NCI-H345 (cell line): ENCODE measurements around the gene HSD11B2.

Experiments
- DNase-seq: peaks from one replicate; lab custom pipeline; 2025; lab: John Stamatoyannopoulos, UW

The HSD11B2 gene

DNA sequence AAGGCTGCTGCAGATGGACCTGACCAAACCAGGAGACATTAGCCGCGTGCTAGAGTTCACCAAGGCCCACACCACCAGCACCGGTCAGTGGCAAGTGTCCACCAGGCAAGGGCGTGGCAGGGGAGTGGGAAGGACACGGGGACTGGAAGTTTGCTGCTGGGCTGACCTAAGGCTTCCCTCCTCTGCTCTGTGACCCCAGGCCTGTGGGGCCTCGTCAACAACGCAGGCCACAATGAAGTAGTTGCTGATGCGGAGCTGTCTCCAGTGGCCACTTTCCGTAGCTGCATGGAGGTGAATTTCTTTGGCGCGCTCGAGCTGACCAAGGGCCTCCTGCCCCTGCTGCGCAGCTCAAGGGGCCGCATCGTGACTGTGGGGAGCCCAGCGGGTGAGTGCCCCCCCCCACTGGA is 4.8 kb downstream of the HSD11B2 start:
- no peak for DNase-seq

DNA sequence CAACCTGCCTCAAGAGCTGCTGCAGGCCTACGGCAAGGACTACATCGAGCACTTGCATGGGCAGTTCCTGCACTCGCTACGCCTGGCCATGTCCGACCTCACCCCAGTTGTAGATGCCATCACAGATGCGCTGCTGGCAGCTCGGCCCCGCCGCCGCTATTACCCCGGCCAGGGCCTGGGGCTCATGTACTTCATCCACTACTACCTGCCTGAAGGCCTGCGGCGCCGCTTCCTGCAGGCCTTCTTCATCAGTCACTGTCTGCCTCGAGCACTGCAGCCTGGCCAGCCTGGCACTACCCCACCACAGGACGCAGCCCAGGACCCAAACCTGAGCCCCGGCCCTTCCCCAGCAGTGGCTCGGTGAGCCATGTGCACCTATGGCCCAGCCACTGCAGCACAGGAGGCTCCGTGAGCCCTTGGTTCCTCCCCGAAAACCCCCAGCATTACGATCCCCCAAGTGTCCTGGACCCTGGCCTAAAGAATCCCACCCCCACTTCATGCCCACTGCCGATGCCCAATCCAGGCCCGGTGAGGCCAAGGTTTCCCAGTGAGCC is 5.8 kb downstream of the HSD11B2 start:
- DNase-seq, result no peak

DNA sequence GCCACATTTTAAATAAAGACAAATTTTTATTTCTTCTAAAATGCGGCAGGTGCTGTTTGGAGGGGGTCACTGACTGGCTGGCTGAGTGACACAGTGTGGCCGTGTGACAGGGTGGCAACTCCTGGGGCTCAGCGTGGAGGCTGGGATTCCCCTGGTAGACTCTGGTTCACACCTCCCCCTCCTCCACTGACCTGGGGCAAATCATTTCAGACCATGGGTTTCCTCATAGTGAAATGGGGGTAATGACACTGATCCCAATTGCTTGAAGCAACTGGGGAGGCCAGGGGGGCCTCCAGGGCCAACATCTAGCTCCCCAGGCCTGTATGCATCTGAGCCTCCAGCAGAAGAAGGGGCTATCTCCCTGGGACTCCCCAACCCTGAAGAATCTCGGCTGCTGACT is 6.6 kb downstream of the HSD11B2 start:
- DNase-seq, result no peak

DNA sequence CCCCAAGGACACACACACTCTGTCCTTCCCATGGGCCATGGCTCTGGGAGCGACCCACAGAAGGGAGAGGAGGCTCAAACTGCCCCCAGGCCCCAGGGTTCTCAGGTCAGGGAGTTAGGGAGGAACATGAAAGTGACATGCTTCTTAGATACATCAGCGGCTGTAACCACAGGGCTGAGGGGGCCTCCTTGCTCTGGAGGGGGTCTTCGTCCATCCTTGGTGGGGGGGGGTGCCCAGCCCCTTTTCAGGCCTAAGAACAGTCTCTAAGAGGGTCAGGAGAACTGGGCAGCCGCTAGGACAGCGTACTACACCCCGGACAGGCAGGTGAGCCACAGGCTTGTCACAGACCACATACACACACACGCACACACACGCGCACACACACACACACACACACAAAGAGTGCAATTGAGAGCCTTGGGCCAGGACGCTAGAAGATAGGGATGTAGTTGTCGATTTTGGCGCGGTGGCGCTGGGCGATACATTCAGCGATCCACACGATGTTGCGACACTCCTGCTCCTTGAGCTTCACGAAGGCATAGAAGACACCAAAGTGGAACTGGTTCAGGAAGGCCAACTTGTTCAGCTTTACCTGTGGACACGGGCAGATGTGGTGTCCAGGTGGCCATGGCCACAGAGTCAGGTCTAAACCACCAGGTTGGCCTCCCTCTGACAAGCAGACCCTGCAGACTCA is 7.3 kb downstream of the HSD11B2 start:
- no peak for DNase-seq

DNA sequence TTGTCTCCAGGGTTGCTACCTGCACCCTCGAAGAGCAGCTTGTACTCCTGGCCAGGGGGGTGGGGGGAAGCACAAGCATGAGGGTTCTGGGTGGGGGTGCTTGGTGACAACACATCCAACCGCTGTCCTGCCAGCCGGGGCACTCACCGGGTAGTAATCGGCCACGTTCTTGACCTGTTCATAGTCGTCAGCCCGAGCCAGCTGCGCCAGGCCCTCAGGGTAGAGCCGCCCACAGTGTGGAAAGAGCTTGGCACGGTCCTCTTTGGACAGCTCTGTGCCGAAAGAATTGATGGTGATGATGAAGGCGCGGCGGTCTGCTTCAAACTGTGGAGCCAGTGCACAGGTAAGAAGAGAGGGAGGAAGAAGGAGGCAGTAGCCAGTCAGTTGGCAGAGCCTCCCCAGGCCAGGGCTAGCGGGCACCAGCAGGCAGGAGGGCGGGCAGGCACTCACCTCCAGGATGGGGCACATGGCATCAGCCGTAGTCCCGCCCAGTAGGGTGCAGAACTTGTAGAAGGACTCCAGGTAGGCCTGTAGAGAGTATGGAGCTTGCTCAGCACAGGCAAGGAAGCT is 8.0 kb downstream of the HSD11B2 start:
- no peak for DNase-seq

DNA sequence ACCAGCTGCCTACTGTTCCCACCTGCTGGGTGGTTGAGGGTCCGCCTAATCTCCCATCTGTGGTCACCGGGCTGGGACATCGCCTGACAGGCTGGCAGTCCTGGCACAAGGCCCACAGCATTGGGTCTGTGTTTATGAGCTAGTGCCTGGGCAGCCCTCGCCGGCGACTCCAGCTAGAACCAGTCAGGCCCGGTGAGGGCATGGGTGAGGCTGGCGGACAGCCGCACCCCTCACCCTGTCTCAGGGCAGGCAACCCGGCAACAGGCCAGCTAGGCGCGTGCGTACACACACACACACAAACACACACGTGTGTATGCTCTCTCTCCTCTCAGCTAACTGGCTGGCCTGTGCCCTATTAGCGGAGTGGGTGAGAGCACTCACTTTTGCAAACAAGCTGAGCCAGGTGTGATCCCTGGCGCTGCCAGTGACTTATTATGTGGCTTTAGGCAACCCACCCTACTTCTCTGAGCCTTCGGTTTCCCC is 10.4 kb downstream of the HSD11B2 start:
- DNase-seq, result peak; percentile 67

DNA sequence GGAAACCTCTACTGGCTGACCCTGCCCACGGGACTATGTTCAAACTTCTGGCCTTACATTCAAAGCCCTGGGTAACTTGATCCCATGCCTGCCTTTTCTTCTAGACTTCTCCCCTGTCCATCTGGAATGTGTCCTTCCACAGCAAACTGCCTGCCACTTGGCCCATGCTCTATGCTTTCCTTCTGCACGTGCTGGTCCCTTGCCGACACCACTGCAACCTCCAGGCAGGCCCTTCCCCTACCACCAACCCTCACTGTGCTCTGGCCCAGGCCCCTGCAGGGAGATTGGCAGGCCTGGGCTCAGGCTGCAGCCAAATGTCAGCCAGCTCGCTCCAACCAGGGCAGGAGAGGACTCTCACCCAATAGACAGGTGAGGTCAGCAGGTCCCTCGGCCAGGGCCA is 11.0 kb downstream of the HSD11B2 start:
- DNase-seq, result no peak

DNA sequence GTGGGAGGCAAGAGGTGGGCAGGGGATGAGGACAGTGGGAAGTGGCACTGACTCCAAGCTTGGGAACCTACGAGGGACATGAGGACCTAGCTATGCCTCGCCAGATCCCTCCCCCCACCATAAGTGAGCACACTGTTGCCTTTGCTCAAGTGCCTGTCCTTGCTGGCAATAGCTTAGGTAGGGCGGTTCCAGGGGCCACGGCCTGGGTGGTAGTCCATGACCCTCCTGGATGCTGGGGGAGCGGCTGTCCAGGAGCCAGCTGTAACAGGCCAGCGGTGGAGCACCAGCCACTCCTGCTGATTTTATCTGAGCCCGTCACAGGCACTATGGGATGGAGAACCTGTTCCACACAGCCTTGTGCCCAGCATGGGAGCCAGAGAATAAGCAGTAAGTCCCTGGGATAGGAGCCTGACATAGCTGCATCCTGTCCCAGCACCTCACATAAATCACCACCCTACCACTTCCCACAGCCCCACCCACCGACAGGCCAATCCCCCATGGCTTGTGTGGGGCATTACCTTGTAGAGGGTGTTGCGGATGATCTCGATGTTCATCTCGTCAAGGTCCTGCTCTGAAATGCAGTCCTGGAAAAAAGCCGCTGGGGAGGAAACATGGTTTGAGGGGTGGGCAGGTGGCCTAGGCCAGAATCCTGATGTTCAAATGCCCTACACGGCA is 11.8 kb downstream of the HSD11B2 start:
- DNase-seq, result no peak

DNA sequence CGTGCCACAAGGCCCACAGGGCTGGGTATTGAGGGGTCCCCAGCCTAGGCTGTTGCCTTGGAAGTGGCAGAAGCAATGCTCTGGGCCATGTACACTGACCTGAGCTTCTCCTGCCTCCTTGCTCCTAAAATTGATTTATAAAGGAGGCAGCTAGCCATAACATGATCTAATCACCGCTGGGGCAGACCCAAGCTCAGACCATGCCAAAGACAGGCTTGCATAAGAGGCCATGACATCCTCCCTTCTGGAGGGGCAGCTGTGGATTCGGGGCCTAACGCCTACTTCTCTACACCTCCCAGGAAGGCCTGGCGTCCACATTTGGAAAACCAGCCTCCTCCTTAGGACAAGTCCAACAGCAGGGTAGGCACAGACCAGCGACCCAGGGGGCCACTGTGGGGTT is 12.3 kb downstream of the HSD11B2 start:
- DNase-seq, result no peak

DNA sequence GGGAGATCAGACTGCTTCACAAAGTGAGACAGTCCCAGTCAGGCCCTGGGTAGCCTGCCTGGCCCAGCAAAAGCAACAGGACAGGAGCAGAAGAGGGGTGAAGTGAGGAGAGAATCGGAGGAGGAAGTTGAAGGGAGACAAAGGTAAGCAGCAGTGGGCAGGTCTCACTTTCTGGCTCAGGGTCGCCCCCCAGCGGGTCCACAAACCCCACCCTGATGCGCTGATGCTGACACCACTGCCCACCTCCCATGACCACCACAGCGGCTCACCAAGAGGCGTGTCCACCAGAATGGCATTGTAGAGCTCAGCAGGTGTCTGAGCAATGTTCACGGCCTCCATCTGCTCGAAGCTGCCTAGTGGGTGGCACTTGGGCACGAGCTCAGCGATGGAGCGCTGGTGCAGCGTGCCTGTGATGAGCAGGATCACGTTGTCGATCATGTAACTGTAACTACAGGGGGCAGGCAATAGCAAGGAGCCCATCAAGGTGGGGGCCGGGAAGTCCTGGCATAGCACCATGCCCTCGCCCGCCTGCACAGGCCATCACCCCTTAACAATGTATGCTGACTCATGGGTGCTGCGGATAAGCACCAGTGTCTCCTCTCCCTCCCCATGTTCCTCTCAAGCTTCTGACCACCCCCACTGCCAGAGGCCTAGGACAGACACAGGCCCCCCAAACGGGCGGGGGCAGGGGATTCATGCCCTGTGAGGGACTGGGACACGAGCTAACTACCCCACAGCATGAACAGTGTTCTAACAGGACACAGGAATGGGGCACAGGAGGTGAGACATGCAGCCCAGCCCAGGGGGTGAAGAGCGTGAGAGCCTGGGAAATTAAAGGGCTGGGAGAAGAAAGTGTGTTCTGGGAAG is 13.6 kb downstream of the HSD11B2 start:
- DNase-seq, result no peak

DNA sequence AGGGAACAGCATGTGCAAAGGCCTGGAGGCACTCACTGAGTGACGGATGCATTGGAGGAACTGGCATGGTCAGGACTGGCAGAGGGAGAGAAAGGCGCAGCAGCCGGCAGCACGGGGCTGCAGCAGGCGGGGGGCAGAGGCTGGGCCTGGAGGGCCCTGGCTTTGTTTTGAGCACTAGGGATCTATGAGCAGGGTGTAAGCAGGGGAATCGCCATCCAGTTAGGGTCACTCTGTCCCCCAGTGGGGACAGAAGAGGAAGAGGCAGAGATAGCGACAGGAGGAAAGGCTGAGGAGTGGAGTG is 14.2 kb downstream of the HSD11B2 start:
- no peak for DNase-seq

DNA sequence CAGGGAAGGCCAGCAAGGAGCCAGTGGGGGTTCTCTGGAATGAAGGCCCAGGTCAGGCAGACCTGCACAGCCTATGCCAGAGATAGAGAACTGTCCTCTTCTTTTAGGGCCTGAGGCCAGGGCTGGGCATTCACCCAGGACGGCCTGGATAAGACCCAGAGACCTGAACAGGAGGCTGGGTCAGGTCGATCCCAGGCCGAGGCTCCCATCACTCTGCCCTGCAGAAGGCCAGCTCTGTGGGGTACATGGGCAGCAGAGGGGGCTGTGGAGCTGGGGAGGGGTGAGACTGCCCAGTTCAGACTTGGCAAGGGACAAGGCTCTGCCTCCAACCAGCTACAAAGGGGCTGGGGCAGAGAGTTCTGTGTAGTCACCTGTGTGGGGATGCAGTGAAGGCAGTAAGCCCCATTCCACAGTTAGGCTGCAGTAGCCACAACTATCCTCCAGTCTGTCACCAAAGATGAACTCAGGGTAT is 14.6 kb downstream of the HSD11B2 start:
- DNase-seq, result no peak

DNA sequence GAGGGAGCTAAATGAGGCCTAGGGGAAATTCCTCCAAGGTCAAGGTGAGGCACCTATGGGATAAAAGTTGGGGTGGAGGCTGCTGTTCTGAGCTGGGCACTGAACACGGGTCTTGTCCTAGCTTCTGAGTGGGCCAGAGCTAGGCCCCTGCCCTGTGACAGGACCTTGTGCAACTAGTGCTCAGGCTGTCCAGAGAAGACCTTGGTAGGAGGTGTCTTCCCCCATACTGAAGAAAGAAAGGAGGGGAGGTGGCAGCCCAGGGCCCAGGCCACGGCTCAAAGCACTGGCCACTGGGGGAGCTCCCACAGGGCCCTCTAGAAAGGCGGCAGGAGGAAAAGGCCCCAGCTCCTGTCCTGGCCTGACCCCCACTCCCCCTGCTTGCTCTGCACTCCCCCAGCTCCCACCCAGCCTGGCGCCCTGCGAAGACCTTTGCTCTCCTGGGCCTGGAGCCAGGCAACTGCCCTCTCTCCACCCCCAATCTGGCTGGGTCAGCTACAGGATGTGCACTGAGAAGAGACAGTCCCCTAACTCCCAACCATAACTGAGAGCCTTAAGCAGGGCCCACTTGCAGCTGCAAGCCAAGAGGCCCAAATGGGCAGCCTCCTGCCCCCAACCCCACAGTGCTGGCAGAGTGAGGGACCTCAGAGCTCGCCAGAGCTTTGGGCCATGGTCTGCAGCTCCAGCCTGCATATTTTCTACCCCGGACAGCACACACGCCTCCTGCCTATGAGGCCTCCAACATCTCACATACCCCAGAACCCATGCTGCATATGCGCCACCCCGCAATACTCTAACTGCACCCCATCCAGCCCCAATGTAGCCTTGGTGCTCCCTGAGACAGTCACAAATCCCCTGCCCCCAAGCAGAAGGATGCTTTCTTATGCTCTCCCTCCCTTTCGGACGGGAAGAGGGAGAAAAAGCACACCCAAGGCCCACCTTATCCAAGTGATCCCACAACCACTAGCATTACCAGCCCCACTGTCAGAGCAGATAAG is 15.3 kb downstream of the HSD11B2 start:
- DNase-seq, result no peak

DNA sequence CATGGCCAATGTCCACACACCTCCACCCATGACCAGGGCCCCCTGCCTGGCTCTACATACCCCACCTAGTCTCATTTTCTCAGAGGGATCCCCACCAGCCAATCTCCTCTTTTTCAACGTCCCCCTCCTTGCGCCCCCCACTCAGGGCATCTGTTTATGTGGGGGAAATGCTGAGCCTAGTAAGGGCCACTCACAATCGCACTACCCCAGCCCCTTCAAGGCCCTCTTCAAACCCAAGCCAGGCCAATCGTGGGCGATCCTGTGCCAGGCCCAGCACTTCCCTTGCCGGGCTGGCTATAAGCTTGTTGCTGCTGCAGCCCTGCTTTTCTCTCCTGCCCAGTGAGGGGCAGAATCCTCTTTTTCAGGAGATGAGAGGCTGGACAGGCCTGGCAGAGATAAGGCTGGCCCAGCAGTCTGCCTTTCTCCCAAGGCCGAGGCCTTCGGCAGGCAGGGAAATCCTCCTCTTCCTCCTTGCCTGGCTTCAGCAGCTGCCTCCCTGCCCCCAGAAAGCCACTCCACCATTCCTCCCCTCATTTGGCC is 16.1 kb downstream of the HSD11B2 start:
- no peak for DNase-seq

DNA sequence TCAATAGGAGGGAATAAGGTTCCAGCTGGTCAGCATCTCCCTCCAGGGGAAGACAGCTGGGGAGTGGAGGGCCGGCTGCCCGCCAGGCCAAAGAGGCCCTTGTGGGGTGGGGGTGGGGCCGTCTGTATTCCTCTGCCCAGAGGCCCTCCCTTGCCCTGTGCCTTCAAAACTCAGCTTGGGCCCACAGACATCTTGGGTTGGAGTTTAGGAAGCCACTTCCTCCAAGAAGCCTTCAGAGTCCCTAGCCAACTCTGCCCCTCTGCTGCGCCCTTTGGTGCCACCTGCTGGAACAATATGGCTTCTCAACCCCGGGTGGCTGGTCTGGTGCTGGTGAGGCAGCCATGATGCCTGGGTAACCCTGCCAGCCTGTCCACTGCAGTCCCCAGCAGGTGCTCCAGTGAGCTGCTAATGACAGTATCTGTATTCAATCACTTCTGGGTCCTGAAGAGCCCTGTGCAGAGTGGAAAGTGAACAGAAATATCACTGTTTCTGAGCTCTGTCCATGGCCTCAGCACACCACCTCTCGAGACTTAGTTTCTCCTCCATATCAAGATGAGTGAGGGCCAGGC is 16.7 kb downstream of the HSD11B2 start:
- no peak for DNase-seq

DNA sequence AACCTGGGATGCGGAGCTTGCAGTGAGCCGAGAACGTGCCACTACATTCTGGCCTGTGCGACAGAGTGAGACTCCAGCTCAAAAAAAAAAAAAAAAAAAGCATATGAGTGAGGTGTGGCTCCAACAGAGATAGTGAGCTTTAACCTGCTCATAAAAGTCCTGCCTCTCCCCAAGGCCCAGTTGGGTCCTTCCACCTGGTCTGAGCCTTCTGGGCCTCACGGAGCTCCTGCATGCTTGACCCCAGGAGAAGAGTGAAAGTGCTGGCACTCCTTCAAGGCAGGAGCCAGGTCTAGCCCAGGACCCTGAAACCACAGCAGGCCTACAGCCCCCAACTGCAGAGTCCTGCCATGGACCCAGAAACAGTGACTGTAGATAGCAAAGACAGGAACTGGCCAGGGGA is 17.7 kb downstream of the HSD11B2 start:
- DNase-seq, result no peak

DNA sequence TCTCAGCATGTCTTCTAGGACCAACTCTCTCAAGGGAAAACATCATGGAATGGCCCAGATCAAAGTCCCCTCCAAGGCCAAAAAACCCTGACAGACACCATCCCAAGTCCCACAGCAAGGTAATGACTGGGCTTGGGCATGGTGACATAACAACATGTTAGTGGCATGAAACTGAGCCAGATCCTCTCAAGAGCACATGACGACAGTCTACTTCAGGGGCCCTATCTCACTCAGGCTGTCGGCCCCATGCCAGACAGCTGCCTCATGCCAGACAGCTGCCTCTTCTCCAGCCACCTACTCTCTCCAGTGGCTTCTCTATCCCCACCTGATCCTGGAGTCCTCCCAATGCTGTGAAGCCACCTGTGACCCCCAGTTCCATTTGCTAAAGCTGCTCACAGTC is 18.4 kb downstream of the HSD11B2 start:
- no peak for DNase-seq

DNA sequence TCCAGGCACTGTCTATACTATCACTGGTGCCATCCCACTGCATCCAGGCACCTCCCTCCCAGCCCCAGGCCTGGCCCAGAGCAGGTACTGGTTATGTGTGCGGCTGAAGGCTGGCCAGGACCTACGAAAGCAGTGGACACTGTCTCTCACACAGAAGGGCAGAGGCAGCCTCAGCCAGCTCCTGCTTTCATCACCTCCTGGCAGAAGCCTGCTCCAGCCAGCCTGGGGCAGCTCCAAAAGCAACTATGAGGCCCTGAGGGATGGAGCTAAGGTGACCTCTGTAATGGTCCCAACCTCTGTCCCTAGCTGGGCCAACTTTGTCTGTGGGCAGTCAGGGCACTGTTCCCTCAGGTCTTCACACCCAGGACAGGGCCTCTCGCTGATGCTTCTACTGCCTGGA is 18.8 kb downstream of the HSD11B2 start:
- no peak for DNase-seq

DNA sequence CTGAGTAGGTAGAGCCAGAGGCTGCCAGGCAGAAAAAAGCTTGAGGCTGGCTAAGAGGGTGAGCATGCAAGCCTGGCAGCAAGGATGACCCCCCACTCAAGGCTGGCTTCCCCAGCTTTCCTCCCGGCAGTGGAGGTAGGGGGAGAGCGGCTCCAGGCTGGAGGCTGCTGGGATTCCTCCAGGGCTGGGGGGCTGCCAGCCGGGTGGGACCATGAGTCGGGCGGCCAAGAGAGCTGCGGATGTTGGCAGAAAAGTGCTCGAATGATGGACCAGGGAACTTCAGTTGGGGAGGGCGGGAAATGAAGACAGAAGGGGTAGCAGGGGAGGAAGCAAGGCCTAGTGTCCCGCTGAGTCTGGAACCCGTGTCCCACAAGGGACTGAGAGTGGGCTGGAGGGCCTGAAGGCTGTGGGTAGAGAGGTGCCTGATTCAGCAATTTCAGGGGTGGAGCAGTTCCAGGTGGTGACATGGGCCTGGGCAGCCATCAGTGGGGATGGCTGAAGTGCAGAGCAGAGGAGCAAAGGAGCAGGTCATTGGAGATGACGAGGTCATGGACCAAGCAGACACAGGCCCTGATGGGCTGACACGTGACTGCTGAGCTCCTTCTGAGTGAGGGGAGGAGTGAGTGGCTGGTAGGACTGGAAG is 20.3 kb downstream of the HSD11B2 start:
- DNase-seq, result no peak
